Activated naive CD8-positive, alpha-beta T cell treated with anti-CD3 and anti-CD28 coated beads for 36 hours (primary cell): ENCODE results near the gene TMEM19. TPM values are rescaled to one million over a fixed set of nuclear protein-coding genes. Genes with fewer than 3 reads are reported as not detected.

Source experiments
- total RNA-seq, 2 experiments: library from RNA; stranded (reverse); gene quantifications; one replicate each; pipeline ENCODE4 v1.2.3, GENCODE V29; 2021

The TMEM19 gene
- total RNA-seq, 2 experiments from 2014 or later: 16.2 to 21.6 TPM

Other genes with a start within 250 kb of the TMEM19 start
- not detected for gene LGR5, start 246.3 kb upstream of the TMEM19 start, total RNA-seq
- gene ZFC3H1, start 22.2 kb upstream of the TMEM19 start, total RNA-seq: 10 to 100 TPM; 29.8 to 31.6 TPM
- gene THAP2, start 21.8 kb upstream of the TMEM19 start, total RNA-seq: 1 to 10 TPM; 7.5 to 7.6 TPM
- gene RAB21, start 68.8 kb downstream of the TMEM19 start, total RNA-seq: 10 to 100 TPM; 83.4 to 87.8 TPM
- gene TBC1D15, start 153.7 kb downstream of the TMEM19 start, total RNA-seq: 10 to 100 TPM; 47.9 to 48.9 TPM